T-cell (primary cell): Measurements from ENCODE around the gene ABT1. TPM values are rescaled to one million over a fixed set of nuclear protein-coding genes. Genes with fewer than 3 reads are reported as not detected.
A peak's percentile ranks its signal among the peaks of the same experiment; 100 is the strongest.

Experiments used
- ATAC-seq, 4 experiments: fragments of 200-7000 bp in 3 of 4; fragments of 150-1000 bp in 1 of 4; cut with Tn5 transposase; replicated peaks in 1 of 4; 1 replicate in 3 of 4; 2 replicates in 1 of 4; pipeline ENCODE4 v1.10.0; 2021; ENCODE audit warnings: moderate library complexity in 3 of 4, mild to moderate bottlenecking in 2 of 4, moderate number of reproducible peaks in 1 of 4
- CTCF ChIA-PET, 2 donors: fragments of 300-600 bp; sonication (Branson Sonifier 250); formaldehyde crosslinking; loops; one replicate each; lab custom pipeline; 2022; ENCODE audit warnings: antibody characterized with exemption in 2 of 2; lab: Charles Lee
- POLR2A ChIA-PET, 2 donors: fragments of 300-600 bp; sonication (Branson Sonifier 250); formaldehyde crosslinking; loops; one replicate each; lab custom pipeline; 2022; ENCODE audit warnings: antibody characterized with exemption in 2 of 2; lab: Charles Lee
- DNase-seq, 35 experiments: peaks; one replicate each; pipeline versions ENCODE4 v3.0.0 to v3.0.0-alpha.2; 2013 to 2023
- H3K27ac ChIP-seq: one replicate; pipeline ENCODE4 v1.5.1; 2013; ENCODE audit warnings: low read length
- H3K27me3 ChIP-seq, 2 experiments: replicated peaks in 1 of 2; 1 replicate in 1 of 2; 2 replicates in 1 of 2; pipeline versions ENCODE4 v1.6.1 to v1.7.0; 2013; ENCODE audit warnings: low read length in 1 of 2, mixed read lengths in 1 of 2; ENCODE audit not compliant: control insufficient read depth in 2 of 2, insufficient read depth in 2 of 2; ENCODE audit errors: extremely low read depth in 1 of 2
- H3K36me3 ChIP-seq, 2 donors: 1 replicate in 1 of 2; 2 replicates in 1 of 2; pipeline versions ENCODE4 v1.6.1 to v1.7.0; 2013; ENCODE audit warnings: low read length in 1 of 2; ENCODE audit not compliant: control insufficient read depth in 2 of 2, insufficient read depth in 1 of 2; ENCODE audit errors: extremely low read depth in 1 of 2
- H3K4me1 ChIP-seq, 2 experiments: 1 replicate in 1 of 2; 2 replicates in 1 of 2; pipeline versions ENCODE4 v1.6.1 to v1.7.0; 2013; ENCODE audit warnings: low read length in 2 of 2, mixed read lengths in 1 of 2; ENCODE audit not compliant: insufficient read depth in 2 of 2, control insufficient read depth in 1 of 2; ENCODE audit errors: extremely low read depth in 1 of 2
- H3K4me3 ChIP-seq, 2 donors: 1 replicate in 1 of 2; 2 replicates in 1 of 2; pipeline versions ENCODE4 v1.5.1 to v1.7.0; 2013; ENCODE audit warnings: mild to moderate bottlenecking in 2 of 2, low read length in 1 of 2, moderate library complexity in 1 of 2; ENCODE audit not compliant: control insufficient read depth in 1 of 2; ENCODE audit errors: extremely low read depth in 1 of 2
- H3K9me3 ChIP-seq: 2 replicates; pipeline ENCODE4 v1.7.0; 2013
- H3K27ac Mint-ChIP-seq, 2 donors: one replicate each; pipeline ENCODE4 v1.8.0; 2020 to 2021; ENCODE audit warnings: mild to moderate bottlenecking in 2 of 2, mixed read lengths in 2 of 2
- H3K27me3 Mint-ChIP-seq, 2 donors: one replicate each; pipeline ENCODE4 v1.8.0; 2021 to 2022; ENCODE audit warnings: mixed read lengths in 2 of 2
- H3K36me3 Mint-ChIP-seq: one replicate; pipeline ENCODE4 v1.8.0; 2021; ENCODE audit warnings: mixed read lengths
- H3K4me1 Mint-ChIP-seq, 3 donors: one replicate each; pipeline ENCODE4 v1.8.0; 2020 to 2022; ENCODE audit warnings: mixed read lengths in 3 of 3, mild to moderate bottlenecking in 1 of 3
- H3K4me3 Mint-ChIP-seq, 3 donors: one replicate each; pipeline ENCODE4 v1.8.0; 2020 to 2022; ENCODE audit warnings: mild to moderate bottlenecking in 3 of 3, mixed read lengths in 3 of 3, moderate library complexity in 3 of 3
- H3K9me3 Mint-ChIP-seq, 3 donors: one replicate each; pipeline ENCODE4 v1.8.0; 2020 to 2022; ENCODE audit warnings: mixed read lengths in 3 of 3
- WGBS: methylation state at CpG from one replicate; pipeline ENCODE4 v1.1.5; 2013; ENCODE audit warnings: missing lambda C conversion rate; ENCODE audit not compliant: insufficient coverage; 5-methylcytosine and 5-hydroxymethylcytosine counted together
- total RNA-seq, 35 experiments: library from RNA in 6 of 35; stranded (reverse) in 6 of 35; fragments of 120-200 nt in 1 of 35; gene quantifications; one replicate each; pipeline versions ENCODE4 v1.2.1 to v1.2.4 and lab custom pipeline; 2013 to 2026

ABT1 gene
- total RNA-seq, 5 donors from 2014 or later (not counting 1 experiment from before 2014, with no cell fraction given) = 27.6 to 36.4 (median 35.6) TPM

DNA sequence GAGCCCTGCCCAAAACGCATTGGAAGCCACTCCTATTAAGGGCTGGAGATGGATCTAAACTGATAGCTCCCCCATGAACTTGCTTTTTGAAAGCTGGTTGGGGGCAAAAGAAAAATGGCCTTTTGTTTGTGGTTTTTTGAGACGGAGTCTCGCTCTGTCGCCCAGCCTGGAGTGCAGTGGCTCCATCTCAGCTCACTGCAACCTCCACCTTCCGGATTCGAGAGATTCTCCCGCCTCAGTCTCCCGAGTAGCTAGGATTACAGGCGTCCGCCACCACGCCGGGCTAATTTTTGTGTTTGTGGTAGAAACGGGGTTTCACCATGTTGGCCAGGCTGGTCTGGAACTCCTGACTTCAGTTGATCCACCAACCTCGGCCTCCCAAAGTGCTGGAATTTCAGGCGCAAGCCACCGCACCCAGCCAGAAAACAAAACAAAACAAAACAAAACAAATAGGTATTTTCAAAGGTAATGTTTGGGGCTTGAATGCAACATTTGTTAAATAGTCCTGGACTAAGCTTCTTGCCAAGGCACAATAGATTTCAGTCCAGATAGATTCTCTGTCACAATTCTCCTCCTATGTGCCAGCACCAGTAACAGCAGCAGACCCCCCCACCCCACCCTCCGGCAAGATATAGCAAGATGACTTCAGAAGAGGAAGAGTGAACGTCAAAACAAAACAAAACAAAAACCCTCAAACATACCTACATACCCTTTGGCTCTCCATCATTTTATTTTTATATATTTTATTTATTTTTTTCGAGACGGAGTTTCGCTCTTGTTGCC, 26.5 kb upstream of the ABT1 start:
- Histone ChIP-seq H3K9me3 (no peaks in the 10 kb centered on the region), H3K27ac (no peak overlapping the region), H3K4me1 (peaks cover 5 to 19% of the 10 kb centered on the region in 2 experiments), H3K4me3 (no peak overlapping the region), H3K27me3 (no peaks in the 10 kb centered on the region), H3K36me3 (no peaks in the 10 kb centered on the region)
- peak in 1 of 35 experiments; percentile 45 for DNase-seq
- 93% methylated on average over 3 of the region's 21 CpGs for WGBS
- no peak for ATAC-seq
- CTCF ChIA-PET = interaction anchor here (0.5 to 4.9 kb wide), 9 partner anchors 13 to 934 kb away, joined by 3 to 31 read pairs (median 7); partner anchors contain the start of gene ABT1 (in 1 of the 2)
- H3K27me3 Mint-ChIP-seq = peaks cover 4% of the 10 kb centered on the region in 2 donors
- H3K36me3 Mint-ChIP-seq = peaks cover 3% of the 10 kb centered on the region
- POLR2A ChIA-PET = interaction anchor here in 1 of 2 donors (0.8 to 1.0 kb wide), 2 partner anchors 411 to 446 kb away, joined by 3 read pairs; a partner anchor contains a TSS
- H3K4me3 Mint-ChIP-seq = no peak overlapping the region
- no peak overlapping the region for H3K27ac Mint-ChIP-seq
- peaks cover 26 to 33% (median 28%) of the 10 kb centered on the region in 3 donors for H3K4me1 Mint-ChIP-seq
- H3K9me3 Mint-ChIP-seq = no peaks in the 10 kb centered on the region

DNA sequence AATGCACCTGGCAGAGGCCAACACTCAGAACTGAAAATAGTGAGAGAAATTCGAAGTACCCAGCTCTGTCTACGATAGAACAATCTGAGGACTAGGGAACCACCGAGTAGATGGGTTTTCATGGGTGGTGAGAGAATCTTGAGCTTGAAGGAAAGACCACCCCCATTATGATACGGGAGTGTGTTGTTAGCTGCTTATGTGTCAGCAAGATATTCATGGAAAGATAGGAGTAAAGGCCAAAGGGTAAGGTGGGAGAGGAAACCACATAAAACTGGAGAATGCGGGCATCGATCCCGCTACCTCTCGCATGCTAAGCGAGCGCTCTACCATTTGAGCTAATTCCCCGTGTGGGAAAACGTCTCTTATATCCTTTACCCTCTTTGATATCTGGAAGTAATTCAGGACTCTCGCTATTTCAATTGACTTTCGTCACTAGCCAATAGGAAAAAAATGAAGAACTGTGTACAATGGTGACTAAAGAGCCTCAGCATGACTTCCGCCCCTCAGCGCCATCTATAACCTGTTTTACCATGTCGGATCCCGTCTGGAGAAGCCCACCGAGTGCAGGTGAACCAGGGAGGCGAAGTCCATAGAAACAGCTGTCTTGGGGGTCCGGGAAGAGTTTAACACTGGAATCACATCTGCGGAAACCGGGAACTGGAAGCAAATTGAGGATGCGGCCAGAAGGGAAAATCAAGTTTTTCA, 25.0 kb upstream of the ABT1 start:
- peak overlapping the region; percentile 79 to 82 (median 81) for H3K4me3 Mint-ChIP-seq
- H3K27ac ChIP-seq = peak overlapping the region; percentile 43
- DNase-seq (peak in 21 of 35 experiments; percentile 24 to 81 (median 33)), ATAC-seq (peak; percentile 22 to 60 (median 29))
- no peaks in the 10 kb centered on the region for H3K9me3 ChIP-seq
- H3K4me1 ChIP-seq = peaks cover 5 to 19% of the 10 kb centered on the region in 2 experiments
- WGBS = 7% methylated on average over 9 of the region's 24 CpGs
- ChIA-PET CTCF (interaction anchor here (0.5 to 4.9 kb wide), 19 partner anchors 13 to 1340 kb away, joined by 3 to 31 read pairs (median 5); partner anchors contain the start of genes ABT1 (in 1 of the 2), HMGN4 (in 1 of the 2) and OR2B2 (in 1 of the 2)), POLR2A (interaction anchor here in 1 of 2 donors (1.1 kb wide), 1 partner anchor 15 kb away, joined by 3 read pairs; no protein-coding TSS in a partner anchor)
- peaks cover 4% of the 10 kb centered on the region in 2 donors for H3K27me3 Mint-ChIP-seq
- no peaks in the 10 kb centered on the region for H3K9me3 Mint-ChIP-seq
- H3K36me3 Mint-ChIP-seq = peaks cover 3% of the 10 kb centered on the region
- peaks cover 29 to 39% (median 30%) of the 10 kb centered on the region in 3 donors for H3K4me1 Mint-ChIP-seq
- H3K36me3 ChIP-seq = no peaks in the 10 kb centered on the region
- peaks cover 0 to under 1% of the 10 kb centered on the region in 2 experiments for H3K27me3 ChIP-seq
- peak overlapping the region; percentile 47 to 62 for H3K4me3 ChIP-seq
- H3K27ac Mint-ChIP-seq = peak overlapping the region; percentile 73 to 78

DNA sequence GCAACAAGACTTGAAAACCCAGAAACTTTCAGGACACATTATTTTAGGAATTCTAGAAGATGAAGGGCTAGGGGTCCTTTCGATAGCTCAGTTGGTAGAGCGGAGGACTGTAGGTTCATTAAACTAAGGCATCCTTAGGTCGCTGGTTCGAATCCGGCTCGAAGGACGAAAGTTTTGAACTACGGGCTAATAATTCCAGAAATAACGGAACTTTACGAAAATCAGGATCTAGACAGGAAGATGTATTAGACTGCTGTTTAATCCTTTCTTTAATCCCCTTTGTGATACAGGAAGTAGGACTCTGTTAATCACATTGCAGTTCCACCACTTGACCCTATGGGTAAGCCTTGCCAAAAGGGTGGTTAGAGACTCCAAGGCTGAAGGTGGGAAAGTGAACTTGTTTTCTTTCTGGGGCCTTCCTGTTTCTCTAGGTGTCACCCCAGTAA, 21.2 kb upstream of the ABT1 start:
- peaks cover 6 to 11% (median 10%) of the 10 kb centered on the region in 3 donors for H3K9me3 Mint-ChIP-seq
- no peaks in the 10 kb centered on the region for H3K36me3 Mint-ChIP-seq
- H3K27me3 Mint-ChIP-seq = no peaks in the 10 kb centered on the region
- no peaks in the 10 kb centered on the region for H3K36me3 ChIP-seq
- POLR2A ChIA-PET = no interaction called here
- CTCF ChIA-PET = no interaction called here
- peaks cover 5% of the 10 kb centered on the region for H3K9me3 ChIP-seq
- no CpG with 5 or more reads among the region's 10 CpGs for WGBS
- H3K27ac ChIP-seq = no peak overlapping the region
- DNase-seq = no peak
- H3K4me3 ChIP-seq = no peak overlapping the region
- H3K4me3 Mint-ChIP-seq = no peak overlapping the region
- H3K27ac Mint-ChIP-seq = no peak overlapping the region
- ATAC-seq = no peak
- H3K27me3 ChIP-seq = peaks cover 0 to 12% of the 10 kb centered on the region in 2 experiments
- peaks cover 27 to 38% (median 34%) of the 10 kb centered on the region in 3 donors for H3K4me1 Mint-ChIP-seq
- peaks cover 9 to 23% of the 10 kb centered on the region in 2 experiments for H3K4me1 ChIP-seq

DNA sequence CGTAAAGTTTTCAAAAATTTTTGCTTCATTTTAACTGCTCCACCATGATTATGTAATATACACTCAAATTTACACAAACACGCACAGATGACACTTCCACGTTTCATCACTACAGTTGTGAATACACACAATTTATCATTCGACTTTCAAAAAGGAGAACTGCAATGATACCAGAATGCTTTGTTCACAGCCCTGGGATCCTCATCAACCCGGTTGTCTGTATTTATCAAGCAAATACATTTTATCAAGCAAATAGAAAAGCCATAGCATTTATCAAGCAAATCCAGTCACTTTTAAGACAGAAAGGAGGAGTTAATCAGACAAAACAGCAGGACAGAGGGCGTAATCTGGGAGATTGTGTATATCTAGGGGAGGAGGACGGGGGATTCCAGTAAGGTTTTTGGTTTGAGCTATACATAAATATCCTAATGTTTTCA, 20.3 kb upstream of the ABT1 start:
- H3K4me1 Mint-ChIP-seq = peaks cover 26 to 37% (median 34%) of the 10 kb centered on the region in 3 donors
- no peaks in the 10 kb centered on the region for H3K27me3 Mint-ChIP-seq
- no peaks in the 10 kb centered on the region for H3K36me3 Mint-ChIP-seq

DNA sequence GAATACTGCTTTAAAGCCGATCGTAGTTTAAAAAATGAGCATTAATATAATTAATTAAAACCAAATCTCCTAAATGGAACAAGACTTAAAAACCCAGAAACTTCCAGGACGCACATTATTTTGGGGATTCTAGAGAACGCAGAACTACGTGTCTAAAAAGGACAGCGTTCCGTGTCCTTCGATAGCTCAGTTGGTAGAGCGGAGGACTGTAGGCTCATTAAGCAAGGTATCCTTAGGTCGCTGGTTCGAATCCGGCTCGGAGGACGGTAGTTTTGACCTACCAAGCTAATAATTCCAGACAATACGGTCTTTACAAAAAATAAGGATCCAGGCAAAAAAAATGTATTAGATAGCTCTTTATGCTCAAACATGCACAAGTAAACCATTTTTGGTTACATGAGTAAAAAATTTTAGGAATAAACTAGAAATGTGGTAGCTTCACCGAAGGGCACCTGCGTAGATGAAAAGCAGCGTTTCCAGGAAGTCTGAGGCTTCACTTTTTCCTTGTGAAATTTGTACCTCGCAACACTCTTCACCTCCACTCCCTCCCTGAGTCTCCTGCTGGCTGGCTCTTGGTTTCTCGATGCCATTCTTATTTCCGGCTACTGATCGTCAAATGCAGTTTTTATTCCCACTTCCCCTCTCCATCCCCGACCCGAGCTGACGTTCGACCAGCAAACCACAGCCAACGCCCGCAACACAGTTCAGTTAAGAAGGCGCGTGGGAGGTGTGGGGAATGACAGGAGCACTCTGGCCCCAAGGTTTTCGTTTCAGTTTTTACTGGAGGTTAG, 19.6 kb upstream of the ABT1 start:
- Histone ChIP-seq H3K27ac (peak overlapping the region; percentile 16), H3K36me3 (no peaks in the 10 kb centered on the region), H3K4me1 (peaks cover 7 to 17% of the 10 kb centered on the region in 2 experiments), H3K9me3 (peaks cover 5% of the 10 kb centered on the region), H3K4me3 (peak overlapping the region; percentile 38 to 40), H3K27me3 (peaks cover 3 to 12% of the 10 kb centered on the region in 2 experiments)
- H3K4me3 Mint-ChIP-seq = peak overlapping the region; percentile 71 to 81 (median 73)
- ATAC-seq (peak; percentile 13 to 64 (median 52)), DNase-seq (peak in 19 of 35 experiments; percentile 26 to 78 (median 48))
- H3K27ac Mint-ChIP-seq = peak overlapping the region; percentile 74 to 84
- no peaks in the 10 kb centered on the region for H3K36me3 Mint-ChIP-seq
- POLR2A ChIA-PET = interaction anchor here in 1 of 2 donors (1.0 kb wide), 1 partner anchor 394 kb away, joined by 5 read pairs; a partner anchor contains a TSS
- WGBS = 6% methylated on average over 9 of the region's 31 CpGs
- H3K4me1 Mint-ChIP-seq = peaks cover 19 to 30% (median 27%) of the 10 kb centered on the region in 3 donors
- CTCF ChIA-PET = interaction anchor here in 1 of 2 donors (0.8 to 1.8 kb wide), 8 partner anchors 8 to 236 kb away, joined by 3 to 11 read pairs (median 4); no protein-coding TSS in a partner anchor
- peaks cover 6 to 11% (median 10%) of the 10 kb centered on the region in 3 donors for H3K9me3 Mint-ChIP-seq
- no peaks in the 10 kb centered on the region for H3K27me3 Mint-ChIP-seq

More for the DNA sequence above, 20.3 kb upstream of the ABT1 start:
- H3K9me3 ChIP-seq = peaks cover 5% of the 10 kb centered on the region
- peaks cover 6 to 11% (median 10%) of the 10 kb centered on the region in 3 donors for H3K9me3 Mint-ChIP-seq
- POLR2A ChIA-PET = interaction anchor here in 1 of 2 donors (1.0 kb wide), 1 partner anchor 393 kb away, joined by 5 read pairs; a partner anchor contains a TSS
- no peaks in the 10 kb centered on the region for H3K36me3 ChIP-seq
- no peak overlapping the region for H3K4me3 ChIP-seq
- peak overlapping the region in 1 of 2 donors; percentile 74 for H3K27ac Mint-ChIP-seq
- no peak overlapping the region for H3K27ac ChIP-seq
- H3K4me1 ChIP-seq = peaks cover 9 to 23% of the 10 kb centered on the region in 2 experiments
- WGBS = 72% methylated on average over 2 of the region's 7 CpGs
- peaks cover 3 to 12% of the 10 kb centered on the region in 2 experiments for H3K27me3 ChIP-seq
- CTCF ChIA-PET = interaction anchor here in 1 of 2 donors (0.9 to 1.8 kb wide), 6 partner anchors 9 to 235 kb away, joined by 3 to 11 read pairs (median 4); no protein-coding TSS in a partner anchor
- ATAC-seq (no peak), DNase-seq (no peak)
- peak overlapping the region; percentile 15 to 81 (median 73) for H3K4me3 Mint-ChIP-seq
